GM12872 (cell line): ENCODE measurements around the gene TRIO.

Experiments used
- TF ChIP-seq, protein P1 (sequence below): IDR thresholded peaks from 3 replicates; pipeline ENCODE4 v1.5.1; 2011; ENCODE audit warnings: low read depth, mild to moderate bottlenecking, low read length, moderate library complexity; ENCODE audit not compliant: insufficient read depth

Gene TRIO

DNA sequence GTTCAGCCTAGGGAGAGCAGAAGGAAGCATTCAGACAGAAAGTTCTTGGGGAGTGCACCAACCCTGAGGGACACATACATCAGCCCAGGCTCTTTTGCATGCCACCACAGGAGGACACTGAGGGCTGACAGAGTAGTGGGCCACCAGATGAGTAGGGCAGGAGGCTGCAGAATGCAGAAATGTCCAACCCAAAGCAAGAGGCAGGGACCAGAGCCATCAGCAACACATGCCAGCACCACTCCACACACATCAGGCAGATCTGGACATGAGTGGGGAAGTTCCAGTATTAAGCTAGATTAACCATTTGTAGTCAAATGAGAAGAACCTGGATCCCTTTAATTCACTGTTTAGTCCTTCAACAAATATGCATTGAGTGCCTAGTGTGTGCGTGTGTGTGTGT is 402.7 kb downstream of the TRIO start:
- TF ChIP-seq, protein P1, sequence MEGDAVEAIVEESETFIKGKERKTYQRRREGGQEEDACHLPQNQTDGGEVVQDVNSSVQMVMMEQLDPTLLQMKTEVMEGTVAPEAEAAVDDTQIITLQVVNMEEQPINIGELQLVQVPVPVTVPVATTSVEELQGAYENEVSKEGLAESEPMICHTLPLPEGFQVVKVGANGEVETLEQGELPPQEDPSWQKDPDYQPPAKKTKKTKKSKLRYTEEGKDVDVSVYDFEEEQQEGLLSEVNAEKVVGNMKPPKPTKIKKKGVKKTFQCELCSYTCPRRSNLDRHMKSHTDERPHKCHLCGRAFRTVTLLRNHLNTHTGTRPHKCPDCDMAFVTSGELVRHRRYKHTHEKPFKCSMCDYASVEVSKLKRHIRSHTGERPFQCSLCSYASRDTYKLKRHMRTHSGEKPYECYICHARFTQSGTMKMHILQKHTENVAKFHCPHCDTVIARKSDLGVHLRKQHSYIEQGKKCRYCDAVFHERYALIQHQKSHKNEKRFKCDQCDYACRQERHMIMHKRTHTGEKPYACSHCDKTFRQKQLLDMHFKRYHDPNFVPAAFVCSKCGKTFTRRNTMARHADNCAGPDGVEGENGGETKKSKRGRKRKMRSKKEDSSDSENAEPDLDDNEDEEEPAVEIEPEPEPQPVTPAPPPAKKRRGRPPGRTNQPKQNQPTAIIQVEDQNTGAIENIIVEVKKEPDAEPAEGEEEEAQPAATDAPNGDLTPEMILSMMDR, result no peak

DNA sequence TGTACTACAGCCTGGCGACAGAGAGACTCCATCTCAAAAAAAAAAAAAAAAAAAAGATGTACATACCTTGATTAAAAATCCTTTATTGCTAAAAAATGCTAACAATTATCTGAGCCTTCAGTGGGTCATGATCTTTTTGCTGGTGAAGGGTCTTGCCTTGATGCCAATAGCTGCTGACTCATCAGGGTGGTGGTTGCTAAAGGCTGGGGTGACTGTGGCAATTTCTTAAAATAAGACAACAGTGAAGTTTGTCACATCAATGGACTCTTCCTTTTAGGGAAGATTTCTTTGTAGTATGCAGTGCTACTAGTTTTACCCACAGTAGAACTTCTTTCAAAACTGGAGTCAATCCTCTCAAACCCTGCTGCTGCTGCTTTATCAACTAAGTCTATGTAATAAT is 404.5 kb downstream of the TRIO start:
- TF ChIP-seq, protein P1, result no peak

DNA sequence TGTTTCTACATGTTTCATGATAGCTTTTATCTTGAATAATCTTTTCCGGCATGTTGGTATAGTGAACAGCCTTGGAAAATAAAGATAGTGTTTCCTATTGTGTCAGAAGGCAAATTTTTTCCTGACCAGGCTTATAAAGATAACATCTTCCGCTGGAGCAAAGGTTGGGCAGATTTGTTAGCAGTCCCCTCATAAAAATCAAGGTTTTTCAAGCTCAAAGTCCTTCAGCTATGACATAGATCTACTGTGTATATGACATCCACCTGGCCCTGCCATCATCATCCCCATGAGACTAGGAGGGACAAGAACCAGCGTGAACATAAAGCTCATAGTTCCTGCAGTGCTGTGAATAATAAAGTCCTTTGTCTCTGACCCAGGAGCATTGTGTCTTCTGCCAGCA is 408.1 kb downstream of the TRIO start:
- TF ChIP-seq, protein P1, result no peak

DNA sequence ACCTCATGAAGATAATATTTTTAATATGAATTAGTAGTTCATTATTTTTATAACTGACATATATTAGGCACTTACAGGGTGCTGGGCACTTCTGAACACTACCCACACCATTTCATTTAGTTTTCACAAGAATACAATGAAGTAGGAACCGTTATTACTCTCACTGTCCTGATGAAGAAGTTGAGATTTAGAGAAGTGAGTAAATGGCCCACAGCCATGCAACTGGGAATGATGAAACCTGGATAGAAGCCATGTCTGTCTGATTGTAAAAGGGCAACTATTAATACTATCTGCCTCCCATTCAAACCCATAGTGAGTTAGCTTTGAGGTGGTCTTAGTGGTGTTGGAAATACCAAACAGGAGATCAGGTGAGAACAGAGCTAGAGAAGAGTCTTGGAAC is 408.9 kb downstream of the TRIO start:
- TF ChIP-seq, protein P1, result no peak

DNA sequence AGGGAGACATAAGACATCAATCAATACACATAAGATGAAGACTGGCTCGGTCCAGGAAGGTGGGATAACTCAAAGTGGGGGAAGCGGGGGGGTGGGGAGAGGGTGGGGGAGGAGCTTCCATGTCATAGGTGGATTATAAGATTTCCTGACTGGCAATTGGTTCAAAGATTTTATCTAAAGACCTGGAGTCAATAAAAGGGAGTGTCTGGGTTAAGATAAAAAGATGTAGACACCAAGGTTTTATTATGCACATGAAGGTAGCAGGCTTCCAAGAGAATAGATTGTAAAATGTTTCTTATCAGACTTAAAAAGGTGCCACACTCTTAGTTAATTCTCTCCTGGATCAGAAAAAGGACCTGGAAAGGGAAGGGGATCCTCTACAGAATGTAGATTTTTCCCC is 412.9 kb downstream of the TRIO start:
- TF ChIP-seq, protein P1, result no peak

DNA sequence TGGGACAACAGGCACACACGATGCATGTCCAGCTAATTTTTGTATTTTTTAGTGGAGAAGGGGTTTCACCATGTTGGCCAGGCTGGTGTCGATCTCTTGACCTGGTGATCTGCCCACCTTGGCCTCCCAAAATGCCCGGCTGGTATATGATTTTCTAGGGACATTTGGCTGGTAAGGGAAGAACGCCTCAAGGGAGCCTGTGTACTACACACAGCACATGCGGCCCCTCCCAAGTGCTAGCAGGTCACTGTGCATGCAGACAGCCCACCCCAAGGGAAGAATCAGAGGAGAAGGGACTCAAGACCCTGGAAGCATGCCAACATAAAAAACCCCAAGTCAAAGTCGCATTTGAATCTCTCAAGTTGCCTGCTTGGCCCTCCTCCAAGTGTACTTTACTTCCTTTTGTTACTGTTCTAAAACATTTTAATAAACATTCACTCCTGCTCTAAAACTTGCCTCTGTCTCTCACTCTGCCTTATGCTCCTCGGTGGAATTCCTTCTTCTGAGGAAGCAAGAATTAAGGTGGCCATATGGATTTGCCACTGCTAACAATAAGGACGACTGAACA is 414.1 kb downstream of the TRIO start:
- TF ChIP-seq, protein P1, result no peak

DNA sequence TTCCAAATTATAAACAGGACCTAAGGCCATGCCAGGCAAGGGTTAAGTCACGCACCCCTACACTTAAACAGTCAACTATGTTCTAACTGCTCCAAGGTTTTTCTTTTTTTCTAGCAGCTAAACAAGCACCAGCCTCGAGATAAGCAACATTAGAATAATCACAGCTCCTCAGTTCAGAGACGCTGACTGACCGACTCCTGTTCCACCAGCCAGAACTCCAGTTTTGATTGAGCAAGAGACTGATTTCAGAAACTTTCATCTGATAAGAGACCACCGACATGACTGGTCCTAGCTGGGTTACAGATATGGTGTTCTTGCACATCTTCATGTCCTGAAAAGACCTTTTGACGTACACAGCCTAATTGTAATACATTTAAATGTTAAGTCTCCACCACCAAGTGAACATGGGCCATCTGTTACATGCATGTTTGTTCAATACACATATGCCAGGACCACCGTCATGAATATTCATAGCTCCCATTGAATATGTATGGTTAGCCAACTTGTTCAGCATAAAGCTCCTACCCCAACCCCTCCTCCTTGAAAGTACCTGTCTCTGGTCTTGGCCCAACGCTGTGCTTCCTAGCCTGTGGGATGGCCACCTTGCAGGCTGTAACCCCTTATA is 414.8 kb downstream of the TRIO start:
- TF ChIP-seq, protein P1, result no peak
